Activated CD8-positive, alpha-beta T cell treated with anti-CD3 and anti-CD28 coated beads for 36 hours (primary cell): ENCODE data around the gene KLHDC8B. TPM values are rescaled to one million over a fixed set of nuclear protein-coding genes. Genes with fewer than 3 reads are reported as not detected.
A peak's percentile ranks its signal among the peaks of the same experiment; 100 is the strongest.

ENCODE experiments used
- ATAC-seq: fragments of 200-7000 bp; cut with Tn5 transposase; one replicate; pipeline ENCODE4 v1.10.0; 2021; ENCODE audit warnings: mild to moderate bottlenecking, moderate library complexity
- CTCF ChIA-PET: fragments of 350-600 bp; sonication (Branson Sonifier 250); formaldehyde crosslinking; loops from one replicate; lab custom pipeline; 2021; ENCODE audit warnings: antibody characterized with exemption; lab: Charles Lee
- POLR2A ChIA-PET: fragments of 350-600 bp; sonication (Branson Sonifier 250); formaldehyde crosslinking; loops from one replicate; lab custom pipeline; 2021; ENCODE audit warnings: antibody characterized with exemption; lab: Charles Lee
- DNase-seq: peaks from one replicate; pipeline ENCODE4 v3.0.0-alpha.2; 2020
- H3K27ac Mint-ChIP-seq: one replicate; pipeline ENCODE4 v1.8.0; 2021; ENCODE audit warnings: mild to moderate bottlenecking, mixed read lengths
- H3K27me3 Mint-ChIP-seq: one replicate; pipeline ENCODE4 v1.8.0; 2021; ENCODE audit warnings: mixed read lengths
- H3K36me3 Mint-ChIP-seq: one replicate; pipeline ENCODE4 v1.8.0; 2021; ENCODE audit warnings: low read depth, mixed read lengths
- H3K4me1 Mint-ChIP-seq: one replicate; pipeline ENCODE4 v1.8.0; 2021; ENCODE audit warnings: low read depth, mixed read lengths
- H3K4me3 Mint-ChIP-seq: one replicate; pipeline ENCODE4 v1.8.0; 2021; ENCODE audit warnings: mild to moderate bottlenecking, moderate library complexity, mixed read lengths
- H3K9me3 Mint-ChIP-seq: one replicate; pipeline ENCODE4 v1.8.0; 2021; ENCODE audit warnings: mixed read lengths
- intact Hi-C: fragments of 100-400 bp; cut with micrococcal nuclease; formaldehyde crosslinking; loops from one replicate; pipeline ENCODE4 v1.10.0; 2022
- total RNA-seq, 2 experiments: library from RNA; stranded (reverse); gene quantifications; one replicate each; pipeline ENCODE4 v1.2.3, GENCODE V29; 2021
- TF ChIP-seq, protein P1 (sequence below): fragments of 200-600 bp; IDR thresholded peaks from one replicate; pipeline ENCODE4 v1.8.0; 2022; ENCODE audit warnings: antibody characterized with exemption, mild to moderate bottlenecking

KLHDC8B gene
- 1 to 10 TPM; 1.3 to 2.2 TPM for total RNA-seq

DNA sequence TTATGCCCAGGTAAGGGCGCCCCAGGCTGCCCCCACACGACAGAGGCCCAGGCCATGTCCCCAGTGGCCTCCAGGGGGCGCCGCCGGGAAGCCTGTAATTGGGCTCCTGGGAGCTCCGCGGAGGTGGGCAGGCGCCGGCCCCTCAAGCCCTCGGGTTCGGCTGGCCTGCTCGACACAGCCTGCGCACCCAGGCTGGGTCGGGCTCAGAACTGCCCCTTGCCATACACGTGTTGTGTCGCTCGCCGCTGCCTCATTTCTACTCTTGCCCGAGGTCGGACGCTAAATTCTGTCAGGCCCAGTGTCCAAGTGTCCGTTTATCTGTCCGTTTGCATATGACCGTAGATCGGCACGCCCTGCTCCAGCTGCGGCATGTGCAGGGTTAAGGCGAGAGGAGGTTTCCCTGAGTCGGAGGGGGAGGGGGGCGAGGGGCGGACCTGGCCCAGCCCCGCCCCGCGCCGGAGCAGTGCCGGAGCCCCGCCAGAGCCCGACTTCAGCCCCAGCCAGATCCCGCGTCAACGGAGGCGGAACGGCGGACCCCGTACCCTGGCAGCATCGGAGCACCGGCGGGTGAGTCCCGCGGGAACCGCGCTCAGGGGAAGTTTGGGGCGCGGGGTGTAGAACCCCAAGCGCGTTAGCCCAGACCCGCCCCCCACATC lies at the start of gene KLHDC8B:
KLHDC8B (plus strand) TSS at position 480 of the 656 bp plus-strand sequence. CDS start 1,172 bp downstream, outside the sequence.
- DNase-seq: peak; percentile 93
- Mint-ChIP-seq H3K9me3 (no peaks in the 10 kb centered on the region), H3K36me3 (no peaks in the 10 kb centered on the region), H3K27ac (peak within 1 kb of the TSS; percentile 71), H3K4me3 (peak within 1 kb of the TSS; percentile 76), H3K4me1 (peaks cover 16% of the 10 kb centered on the region), H3K27me3 (no peaks in the 10 kb centered on the region)
- ChIA-PET POLR2A (interaction anchor here (0.7 to 1.0 kb wide), 3 partner anchors 50 to 108 kb away, joined by 3 read pairs; partner anchors contain the start of gene USP19), CTCF (interaction anchor here (0.6 to 3.4 kb wide), 35 partner anchors 7 to 779 kb away, joined by 3 to 17 read pairs (median 4); partner anchors contain the start of genes DAG1, QRICH1 and USP4)
- intact Hi-C loops: no loop called here
- TF ChIP-seq, protein P1, sequence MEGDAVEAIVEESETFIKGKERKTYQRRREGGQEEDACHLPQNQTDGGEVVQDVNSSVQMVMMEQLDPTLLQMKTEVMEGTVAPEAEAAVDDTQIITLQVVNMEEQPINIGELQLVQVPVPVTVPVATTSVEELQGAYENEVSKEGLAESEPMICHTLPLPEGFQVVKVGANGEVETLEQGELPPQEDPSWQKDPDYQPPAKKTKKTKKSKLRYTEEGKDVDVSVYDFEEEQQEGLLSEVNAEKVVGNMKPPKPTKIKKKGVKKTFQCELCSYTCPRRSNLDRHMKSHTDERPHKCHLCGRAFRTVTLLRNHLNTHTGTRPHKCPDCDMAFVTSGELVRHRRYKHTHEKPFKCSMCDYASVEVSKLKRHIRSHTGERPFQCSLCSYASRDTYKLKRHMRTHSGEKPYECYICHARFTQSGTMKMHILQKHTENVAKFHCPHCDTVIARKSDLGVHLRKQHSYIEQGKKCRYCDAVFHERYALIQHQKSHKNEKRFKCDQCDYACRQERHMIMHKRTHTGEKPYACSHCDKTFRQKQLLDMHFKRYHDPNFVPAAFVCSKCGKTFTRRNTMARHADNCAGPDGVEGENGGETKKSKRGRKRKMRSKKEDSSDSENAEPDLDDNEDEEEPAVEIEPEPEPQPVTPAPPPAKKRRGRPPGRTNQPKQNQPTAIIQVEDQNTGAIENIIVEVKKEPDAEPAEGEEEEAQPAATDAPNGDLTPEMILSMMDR: peak; percentile 98
- peak; percentile 90 for ATAC-seq

DNA sequence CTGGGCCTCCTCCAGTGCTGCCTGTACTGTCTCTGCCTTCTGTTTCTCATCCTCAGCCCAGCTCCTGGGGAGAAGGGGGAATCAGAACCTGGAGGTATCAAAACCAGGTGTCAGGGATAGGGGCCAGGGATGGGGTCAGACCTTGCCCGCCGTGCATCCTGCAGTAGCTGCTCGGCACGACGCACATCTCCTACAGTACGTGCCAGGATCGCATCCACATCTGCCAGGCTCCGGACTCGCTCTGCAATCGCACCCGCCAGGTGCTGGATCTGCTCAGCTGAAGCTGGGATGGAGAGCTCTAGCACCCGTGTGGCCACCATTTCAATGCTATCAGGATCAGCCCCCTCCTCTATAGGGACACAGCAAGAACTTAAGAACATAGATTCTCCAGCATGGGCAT lies 49.4 kb upstream of the KLHDC8B start:
- CTCF ChIA-PET: interaction anchor here (1.0 kb wide), 1 partner anchor 49 kb away, joined by 5 read pairs; the partner anchor contains the start of gene KLHDC8B
- Mint-ChIP-seq H3K4me3 (peak overlapping the region; percentile 87), H3K36me3 (peaks cover 7% of the 10 kb centered on the region), H3K27me3 (no peaks in the 10 kb centered on the region), H3K27ac (peak overlapping the region; percentile 85), H3K4me1 (peaks cover 20% of the 10 kb centered on the region), H3K9me3 (no peaks in the 10 kb centered on the region)
- ATAC-seq (no peak), DNase-seq (no peak)
- POLR2A ChIA-PET: interaction anchor here (0.9 to 2.6 kb wide), 5 partner anchors 8 to 130 kb away, joined by 3 to 29 read pairs (median 5); partner anchors contain the start of gene QRICH1
- TF ChIP-seq, protein P1: no peak
- intact Hi-C loops: no loop called here

DNA sequence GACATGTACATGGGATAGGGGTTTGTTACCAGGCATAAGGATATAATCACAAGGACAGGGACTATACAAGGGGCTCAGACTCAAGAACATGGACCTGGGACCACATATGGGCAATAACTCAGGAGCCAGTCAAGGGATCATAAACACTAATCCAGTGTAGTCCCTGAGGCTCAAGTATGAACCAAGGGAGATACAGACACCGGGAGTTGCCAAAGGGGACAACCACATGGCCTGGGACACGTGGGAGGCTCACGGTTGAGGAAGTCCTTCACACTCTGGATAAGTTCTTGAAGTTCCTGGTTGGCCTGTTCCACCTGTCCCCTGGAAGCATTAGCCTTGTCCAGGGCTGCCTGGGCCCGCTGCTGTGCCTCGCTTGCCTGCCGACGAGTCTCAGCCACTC lies 48.9 kb upstream of the KLHDC8B start:
- TF ChIP-seq, protein P1: no peak
- ATAC-seq (no peak), DNase-seq (no peak)
- Mint-ChIP-seq H3K27ac (peak overlapping the region; percentile 85), H3K36me3 (peaks cover 7% of the 10 kb centered on the region), H3K4me1 (peaks cover 20% of the 10 kb centered on the region), H3K9me3 (no peaks in the 10 kb centered on the region), H3K27me3 (no peaks in the 10 kb centered on the region), H3K4me3 (no peak overlapping the region)
- intact Hi-C loops: no loop called here
- POLR2A ChIA-PET: no interaction called here
- CTCF ChIA-PET: interaction anchor here (1.0 kb wide), 1 partner anchor 48 kb away, joined by 5 read pairs; the partner anchor contains the start of gene KLHDC8B

DNA sequence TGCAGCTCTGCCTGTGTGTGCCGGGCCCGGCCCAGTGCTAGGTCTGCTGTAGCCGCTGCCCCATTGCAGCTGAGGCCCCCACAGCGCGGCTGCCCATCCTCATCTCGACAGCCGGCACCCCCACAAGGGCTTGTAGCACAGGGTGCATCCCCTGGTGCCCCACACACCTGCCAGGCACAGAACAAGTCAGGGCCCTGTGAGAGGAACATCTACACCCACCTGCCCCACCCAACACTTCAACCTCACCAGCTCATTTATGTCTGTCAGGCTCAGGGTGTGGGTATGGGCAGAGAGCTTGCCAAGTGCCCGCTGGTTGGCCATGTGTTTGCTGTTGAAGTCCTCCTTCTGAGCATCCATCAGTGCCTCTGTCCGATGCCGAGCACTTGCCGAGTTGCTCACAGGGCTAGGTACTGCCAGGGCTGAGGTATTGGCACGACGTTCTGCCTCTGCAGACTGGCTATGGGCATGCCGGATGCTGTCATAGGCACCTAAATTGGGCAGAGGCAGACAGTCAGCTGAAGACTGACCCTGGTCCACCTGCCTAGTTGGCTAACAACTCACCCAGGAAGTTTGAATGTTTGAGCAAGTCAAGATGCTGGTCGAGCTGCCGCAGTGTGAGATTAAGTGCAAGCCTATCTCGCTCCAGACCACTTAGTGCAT lies 48.4 kb upstream of the KLHDC8B start:
- H3K4me3 Mint-ChIP-seq: no peak overlapping the region
- intact Hi-C loops: no loop called here
- no peak for DNase-seq
- H3K36me3 Mint-ChIP-seq: peaks cover 5% of the 10 kb centered on the region
- H3K9me3 Mint-ChIP-seq: no peaks in the 10 kb centered on the region
- CTCF ChIA-PET: no interaction called here
- TF ChIP-seq, protein P1: no peak
- POLR2A ChIA-PET: no interaction called here
- no peak for ATAC-seq
- no peak overlapping the region for H3K27ac Mint-ChIP-seq
- no peaks in the 10 kb centered on the region for H3K27me3 Mint-ChIP-seq
- peaks cover 20% of the 10 kb centered on the region for H3K4me1 Mint-ChIP-seq

DNA sequence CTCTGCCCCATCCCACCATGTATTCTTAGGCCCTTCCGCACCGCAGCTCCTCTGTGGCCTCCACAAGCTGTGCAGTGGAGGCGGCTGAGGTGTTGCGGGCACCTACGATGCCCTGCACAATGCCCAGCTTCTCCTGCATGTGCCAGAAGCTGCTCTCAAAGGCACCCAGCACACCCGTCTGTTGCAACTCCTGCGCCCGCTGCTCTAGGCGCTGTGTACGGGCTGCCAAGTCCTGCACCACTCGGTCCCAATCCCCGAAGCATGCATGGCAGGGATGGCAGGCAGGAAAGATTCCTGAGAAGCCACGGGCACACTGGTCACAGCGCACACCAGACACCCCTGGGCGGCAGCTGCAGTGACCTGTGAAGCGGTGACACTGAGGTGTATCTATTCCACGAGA lies 47.7 kb upstream of the KLHDC8B start:
- TF ChIP-seq, protein P1: no peak
- no peak for DNase-seq
- Mint-ChIP-seq H3K27ac (no peak overlapping the region), H3K27me3 (no peaks in the 10 kb centered on the region), H3K4me3 (no peak overlapping the region), H3K4me1 (peaks cover 20% of the 10 kb centered on the region), H3K9me3 (no peaks in the 10 kb centered on the region), H3K36me3 (peaks cover 4% of the 10 kb centered on the region)
- CTCF ChIA-PET: no interaction called here
- intact Hi-C loops: no loop called here
- POLR2A ChIA-PET: no interaction called here
- no peak for ATAC-seq
